ENCODE results near the gene VLDLR.

VLDLR gene

DNA sequence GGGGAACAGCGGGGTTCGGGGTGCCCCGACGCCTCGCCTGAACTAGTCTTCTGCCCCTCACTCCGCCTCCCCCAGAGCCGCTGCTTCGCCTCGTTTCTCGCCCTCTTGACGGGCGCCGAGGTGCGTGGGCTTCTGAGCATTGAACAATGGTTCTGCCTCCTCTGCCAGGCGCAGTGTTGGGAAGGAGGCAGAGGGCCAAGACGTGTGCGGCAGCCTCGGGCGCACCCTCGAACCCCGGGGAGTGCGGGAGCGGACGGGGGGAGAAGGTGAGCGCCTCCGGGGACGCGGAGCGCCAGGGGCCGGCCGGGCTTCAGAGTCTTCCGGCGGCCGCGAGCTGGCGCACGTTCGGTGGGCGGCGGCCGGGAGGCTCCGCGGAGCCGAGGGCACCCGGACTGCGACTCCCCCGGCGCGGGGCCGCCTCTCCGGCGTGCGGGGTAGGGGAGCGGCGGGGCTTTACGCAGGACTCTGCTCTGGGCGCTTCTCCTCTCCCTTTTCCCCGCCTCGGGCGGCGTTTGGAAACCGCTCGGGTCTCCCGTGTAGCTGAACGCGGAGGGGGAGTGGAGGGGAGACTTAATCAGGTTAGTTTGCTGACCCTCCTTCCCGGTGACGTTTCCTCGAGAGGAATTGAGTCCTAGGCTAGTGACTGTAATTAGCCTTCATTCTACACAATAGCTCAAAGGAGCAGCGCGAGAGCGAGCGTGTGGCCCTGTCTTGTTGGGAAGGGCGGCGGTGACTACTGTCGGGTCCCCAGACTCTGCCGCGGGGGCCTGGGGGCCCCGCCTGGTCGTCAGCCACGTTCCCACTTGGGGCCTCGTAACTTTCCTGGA, 1.1 kb downstream of the VLDLR start:
- Histone ChIP-seq H3K36me3 (0 out of 2 replicates have a peak, but pooled peaks cover 2% of the 10 kb centered on the region), H3K9me3 (ENCODE audit: severe bottlenecking) (no peaks in the 10 kb centered on the region), H3K27ac (peak overlapping the region; percentile 63), H3K4me3 (ENCODE audit: low read depth, low read length) (peak overlapping the region; percentile 71), H3K27me3 (ENCODE audit: insufficient read depth, low read depth, severe bottlenecking) (no peaks in the 10 kb centered on the region)
- peak; percentile 37 for DNase-seq
- TF ChIP-seq, protein P1, sequence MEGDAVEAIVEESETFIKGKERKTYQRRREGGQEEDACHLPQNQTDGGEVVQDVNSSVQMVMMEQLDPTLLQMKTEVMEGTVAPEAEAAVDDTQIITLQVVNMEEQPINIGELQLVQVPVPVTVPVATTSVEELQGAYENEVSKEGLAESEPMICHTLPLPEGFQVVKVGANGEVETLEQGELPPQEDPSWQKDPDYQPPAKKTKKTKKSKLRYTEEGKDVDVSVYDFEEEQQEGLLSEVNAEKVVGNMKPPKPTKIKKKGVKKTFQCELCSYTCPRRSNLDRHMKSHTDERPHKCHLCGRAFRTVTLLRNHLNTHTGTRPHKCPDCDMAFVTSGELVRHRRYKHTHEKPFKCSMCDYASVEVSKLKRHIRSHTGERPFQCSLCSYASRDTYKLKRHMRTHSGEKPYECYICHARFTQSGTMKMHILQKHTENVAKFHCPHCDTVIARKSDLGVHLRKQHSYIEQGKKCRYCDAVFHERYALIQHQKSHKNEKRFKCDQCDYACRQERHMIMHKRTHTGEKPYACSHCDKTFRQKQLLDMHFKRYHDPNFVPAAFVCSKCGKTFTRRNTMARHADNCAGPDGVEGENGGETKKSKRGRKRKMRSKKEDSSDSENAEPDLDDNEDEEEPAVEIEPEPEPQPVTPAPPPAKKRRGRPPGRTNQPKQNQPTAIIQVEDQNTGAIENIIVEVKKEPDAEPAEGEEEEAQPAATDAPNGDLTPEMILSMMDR (IDR thresholded peaks at IDR 0.05; ENCODE audit: low read depth, low read length) = no peak

DNA sequence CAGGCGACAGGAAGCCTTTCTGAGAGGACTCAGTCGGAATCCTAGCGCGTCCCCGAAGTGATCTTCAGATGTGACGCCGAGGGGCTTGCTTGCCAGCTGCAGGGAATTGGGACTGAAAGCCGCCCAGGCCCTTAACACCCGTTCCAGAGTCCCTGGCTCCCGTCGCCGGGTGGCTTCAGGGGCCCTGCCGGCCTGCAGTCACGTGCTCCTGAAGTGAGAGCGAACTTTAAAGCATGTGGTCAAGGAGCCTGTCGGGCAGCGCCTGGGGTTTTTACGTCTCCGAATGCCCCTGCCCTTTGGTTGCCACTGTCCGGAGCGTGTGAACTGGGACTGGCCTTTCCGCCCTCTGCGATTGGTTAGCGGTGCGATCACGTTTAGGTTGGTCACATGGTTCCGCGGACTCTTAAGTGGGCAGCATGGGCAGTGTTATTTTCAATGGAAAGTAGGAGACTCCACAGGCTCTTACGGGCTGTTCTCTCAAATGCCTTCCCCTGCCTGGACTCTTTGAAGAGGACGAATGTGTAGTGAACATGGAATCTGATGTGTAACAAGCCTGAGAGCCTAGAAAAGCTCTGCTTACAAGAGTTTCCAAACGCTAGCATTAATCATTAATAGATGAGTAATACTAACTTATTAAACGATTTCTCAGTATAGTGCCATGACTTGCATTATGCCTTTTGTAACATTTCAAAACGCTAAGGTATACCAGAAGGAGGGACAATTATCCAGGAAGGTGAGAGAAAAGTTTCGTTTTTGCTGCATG, 1.9 kb downstream of the VLDLR start:
- TF ChIP-seq, protein P1 (IDR thresholded peaks at IDR 0.05; ENCODE audit: low read depth, low read length) = no peak
- H3K9me3 ChIP-seq (ENCODE audit: severe bottlenecking) = no peaks in the 10 kb centered on the region
- H3K4me3 ChIP-seq (ENCODE audit: low read depth, low read length) = peak overlapping the region; percentile 71
- H3K36me3 ChIP-seq = 0 out of 2 replicates have a peak, but pooled peaks cover 2% of the 10 kb centered on the region
- H3K27me3 ChIP-seq (ENCODE audit: insufficient read depth, low read depth, severe bottlenecking) = no peaks in the 10 kb centered on the region
- DNase-seq = peak; percentile 27
- H3K27ac ChIP-seq = no peak overlapping the region; the same call in 1 of the 2 replicates

DNA sequence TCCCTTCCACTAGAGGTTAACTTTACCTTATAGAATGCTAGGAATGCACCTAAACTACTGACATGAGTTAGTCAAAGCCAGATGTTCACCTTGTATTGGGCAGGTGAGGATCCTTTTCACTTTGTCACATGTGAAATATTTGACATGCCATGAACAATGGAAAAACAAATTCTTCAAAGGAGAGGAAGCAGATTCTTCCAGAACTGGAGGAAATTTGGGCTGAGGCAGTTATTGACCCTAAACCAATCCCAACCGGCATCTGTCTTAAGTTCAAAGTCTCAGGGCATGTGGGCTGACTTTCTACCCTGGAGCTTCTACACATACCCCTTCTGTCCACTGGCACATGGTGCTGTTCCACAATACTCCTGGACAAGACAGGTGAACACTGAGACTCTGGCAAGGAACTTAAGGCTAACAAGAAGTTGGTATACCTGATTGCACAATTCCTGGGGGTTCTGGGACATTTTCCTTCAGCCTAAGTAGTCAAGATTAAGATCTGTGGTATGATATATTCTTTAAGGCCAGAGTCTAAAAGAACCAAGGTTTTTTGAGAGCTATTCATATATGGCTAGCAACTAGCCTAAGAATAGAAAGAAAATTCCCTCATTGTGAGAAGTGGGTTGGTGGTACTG, 2.6 kb downstream of the VLDLR start:
- Histone ChIP-seq H3K36me3 (0 out of 2 replicates have a peak, but pooled peaks cover 2% of the 10 kb centered on the region), H3K27ac (no peak overlapping the region), H3K9me3 (ENCODE audit: severe bottlenecking) (no peaks in the 10 kb centered on the region), H3K27me3 (ENCODE audit: insufficient read depth, low read depth, severe bottlenecking) (no peaks in the 10 kb centered on the region), H3K4me3 (ENCODE audit: low read depth, low read length) (no peak overlapping the region)
- TF ChIP-seq, protein P1 (IDR thresholded peaks at IDR 0.05; ENCODE audit: low read depth, low read length) = no peak
- no peak for DNase-seq

DNA sequence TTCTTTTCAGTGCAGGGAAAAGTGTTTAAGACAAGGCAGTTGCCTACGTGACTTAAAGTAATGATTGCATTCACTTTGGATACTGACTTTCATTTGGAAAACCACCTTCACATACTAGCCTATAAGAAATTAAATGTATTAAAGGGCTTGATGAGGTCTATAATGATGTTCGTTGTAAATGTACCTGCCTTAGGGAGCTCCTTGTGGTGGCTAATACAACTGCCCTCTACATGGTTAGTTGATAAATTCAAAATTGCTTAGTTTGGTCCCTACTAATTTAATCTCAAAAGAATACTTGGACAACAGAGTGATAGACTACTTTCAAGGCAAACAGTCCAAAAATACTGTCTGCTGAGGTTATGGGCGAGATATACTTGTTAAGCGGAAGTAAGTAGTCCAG, 3.8 kb downstream of the VLDLR start:
- TF ChIP-seq, protein P1 (IDR thresholded peaks at IDR 0.05; ENCODE audit: low read depth, low read length) = no peak
- H3K36me3 ChIP-seq = 0 out of 2 replicates have a peak, but pooled peaks cover 2% of the 10 kb centered on the region
- no peaks in the 10 kb centered on the region for H3K9me3 ChIP-seq (ENCODE audit: severe bottlenecking)
- no peaks in the 10 kb centered on the region for H3K27me3 ChIP-seq (ENCODE audit: insufficient read depth, low read depth, severe bottlenecking)
- no peak for DNase-seq
- H3K27ac ChIP-seq = no peak overlapping the region
- no peak overlapping the region for H3K4me3 ChIP-seq (ENCODE audit: low read depth, low read length)

DNA sequence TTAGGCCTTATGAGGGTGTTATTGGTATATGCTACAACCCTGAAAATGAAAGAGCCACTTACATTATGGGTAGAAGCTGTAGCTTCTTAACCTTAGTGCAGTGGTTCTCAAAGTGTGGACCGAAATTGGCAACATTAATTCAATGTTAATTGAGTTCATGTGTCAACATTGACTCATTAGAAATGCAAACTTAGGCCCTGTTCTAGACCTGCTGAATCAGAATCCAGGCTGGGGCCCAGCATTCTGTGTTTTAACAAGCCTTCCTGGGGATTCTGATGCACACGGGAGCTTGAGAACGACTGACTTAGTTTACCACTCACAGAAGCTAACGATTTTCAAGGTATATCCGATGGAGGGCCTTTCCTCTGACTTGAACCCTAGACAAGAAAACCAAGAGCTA, 7.3 kb downstream of the VLDLR start:
- no peak for DNase-seq
- no peaks in the 10 kb centered on the region for H3K36me3 ChIP-seq
- no peak overlapping the region for H3K27ac ChIP-seq
- H3K27me3 ChIP-seq (ENCODE audit: insufficient read depth, low read depth, severe bottlenecking) = no peaks in the 10 kb centered on the region
- no peaks in the 10 kb centered on the region for H3K9me3 ChIP-seq (ENCODE audit: severe bottlenecking)
- H3K4me3 ChIP-seq (ENCODE audit: low read depth, low read length) = no peak overlapping the region
- TF ChIP-seq, protein P1 (IDR thresholded peaks at IDR 0.05; ENCODE audit: low read depth, low read length) = no peak

Data from WERI-Rb-1 (cell line).